LoVo (cell line): ENCODE data around the gene CATSPERD.
"Not testable (repeated sequence)": the region's sequence is repeated elsewhere in the genome, so short reads cannot be mapped to it uniquely, and the experiment has no call there.

Experiments used
- DNase-seq: peaks from one replicate; pipeline ENCODE4 v3.0.0-alpha.2; 2016; ENCODE audit warnings: low spot score

CATSPERD gene

DNA sequence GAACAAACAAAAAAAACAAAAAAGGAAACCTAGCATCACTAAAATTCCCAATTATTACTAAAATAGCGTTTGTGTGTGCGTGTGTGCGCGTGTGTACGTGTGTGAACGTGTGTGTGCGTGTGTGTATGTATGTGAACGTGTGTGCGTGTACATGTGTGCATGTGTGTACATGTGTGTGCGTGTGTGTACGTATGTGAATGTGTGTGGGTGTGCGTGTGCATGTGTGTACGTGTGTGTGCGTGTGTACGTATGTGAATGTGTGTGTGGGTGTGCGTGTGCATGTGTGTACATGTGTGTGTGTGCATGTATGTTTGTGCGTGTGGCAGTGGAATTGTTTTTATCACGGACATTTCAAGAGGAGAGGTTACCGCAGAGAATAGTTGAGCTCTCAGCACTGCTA, 21.6 kb downstream of the CATSPERD start:
- DNase-seq = no peak

DNA sequence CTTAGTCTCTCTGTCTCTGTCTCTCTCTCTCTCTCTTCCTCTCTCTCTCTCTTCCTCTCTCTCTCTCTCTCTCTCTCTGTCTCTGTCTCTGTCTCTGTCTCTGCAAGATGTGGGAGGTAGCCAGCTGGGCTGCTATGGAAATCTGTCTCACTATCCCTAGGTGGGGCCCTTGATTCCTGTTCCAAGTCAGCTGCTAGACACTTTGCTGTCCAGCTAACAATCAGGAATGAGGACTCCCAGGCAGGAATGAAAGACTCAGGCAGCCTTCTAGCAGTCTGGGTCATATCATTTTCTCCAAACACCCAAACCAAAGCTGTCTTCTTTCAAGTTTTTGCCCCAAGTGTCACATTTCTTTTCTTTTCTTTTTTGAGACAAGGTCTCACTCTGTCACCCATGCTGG, 23.2 kb downstream of the CATSPERD start:
- DNase-seq = no peak

DNA sequence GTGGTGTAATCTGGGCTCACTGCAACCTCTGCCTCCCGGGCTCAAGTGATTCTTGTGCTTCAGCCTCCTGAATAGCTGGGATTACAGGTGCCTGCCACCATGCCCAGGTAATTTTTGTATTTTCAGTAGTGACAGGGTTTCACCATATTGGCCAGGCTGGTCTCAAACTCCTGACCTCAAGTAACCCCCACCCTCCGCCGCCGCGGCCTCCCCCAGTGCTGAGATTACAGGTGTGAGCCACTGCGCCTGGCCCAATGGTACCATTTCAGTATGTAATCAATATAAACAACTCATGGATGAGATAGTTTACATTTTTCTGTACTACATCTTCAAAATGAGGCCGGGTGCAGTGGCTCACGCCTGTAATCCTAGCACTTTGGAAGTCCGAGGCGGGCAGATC, 24.6 kb downstream of the CATSPERD start:
- not testable (repeated sequence) for DNase-seq

DNA sequence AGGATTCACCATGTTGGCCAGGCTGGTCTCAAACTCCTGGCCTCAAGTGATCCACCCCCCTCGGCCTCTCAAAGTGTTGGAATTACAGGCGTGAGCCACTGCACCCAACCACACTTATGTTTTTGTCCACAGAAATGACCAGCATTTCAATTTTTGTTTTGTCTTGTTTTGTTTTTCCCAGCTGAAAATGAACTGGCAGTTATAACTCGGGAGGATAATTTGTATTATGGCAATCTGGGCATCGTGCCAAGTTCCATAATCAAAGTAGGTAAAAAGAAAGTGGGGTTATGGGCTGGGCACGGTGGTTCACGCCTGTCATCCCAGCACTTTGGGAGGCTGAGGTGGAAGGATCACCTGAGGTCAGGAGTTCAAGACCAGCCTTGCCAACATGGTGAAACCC, 28.5 kb downstream of the CATSPERD start:
- DNase-seq = not testable (repeated sequence)

DNA sequence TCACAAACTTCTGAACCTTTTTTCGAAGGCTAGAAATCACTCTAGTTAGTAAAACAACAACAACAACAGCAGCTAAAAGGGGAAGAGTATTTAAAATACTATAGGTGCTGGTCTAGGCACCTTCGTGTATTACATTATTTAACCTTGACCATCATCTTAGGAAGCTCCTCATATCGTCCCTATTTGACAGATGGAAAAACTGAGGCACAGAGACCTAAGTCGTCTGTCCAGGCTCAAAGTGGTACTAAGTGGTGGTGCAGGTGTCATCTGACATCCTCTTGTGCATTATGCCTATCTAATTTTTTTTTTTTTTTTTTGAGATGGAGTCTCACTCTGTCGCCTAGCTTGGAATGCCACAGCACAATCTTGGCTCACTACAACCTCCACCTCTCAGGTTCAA, 29.1 kb downstream of the CATSPERD start:
- no peak for DNase-seq

DNA sequence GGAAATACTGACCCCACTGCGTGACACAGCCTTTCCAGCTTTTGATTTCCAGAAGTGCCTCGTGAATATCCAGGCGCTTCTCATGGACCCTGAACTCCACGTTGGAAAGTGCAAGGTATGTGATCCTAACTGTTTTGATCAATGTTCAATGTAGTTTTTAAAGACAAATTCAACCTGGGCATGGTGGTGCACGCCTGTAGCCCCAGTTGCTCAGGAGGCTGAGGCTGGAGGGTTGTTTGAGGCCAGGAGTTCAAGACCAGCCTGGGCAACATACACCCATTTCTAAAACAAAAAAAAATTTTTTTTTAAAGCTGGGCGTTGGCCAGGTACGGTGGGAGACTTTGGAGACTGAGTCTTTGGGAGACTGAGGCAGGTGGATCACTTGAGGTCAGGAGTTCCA, 31.3 kb downstream of the CATSPERD start:
- no peak for DNase-seq

DNA sequence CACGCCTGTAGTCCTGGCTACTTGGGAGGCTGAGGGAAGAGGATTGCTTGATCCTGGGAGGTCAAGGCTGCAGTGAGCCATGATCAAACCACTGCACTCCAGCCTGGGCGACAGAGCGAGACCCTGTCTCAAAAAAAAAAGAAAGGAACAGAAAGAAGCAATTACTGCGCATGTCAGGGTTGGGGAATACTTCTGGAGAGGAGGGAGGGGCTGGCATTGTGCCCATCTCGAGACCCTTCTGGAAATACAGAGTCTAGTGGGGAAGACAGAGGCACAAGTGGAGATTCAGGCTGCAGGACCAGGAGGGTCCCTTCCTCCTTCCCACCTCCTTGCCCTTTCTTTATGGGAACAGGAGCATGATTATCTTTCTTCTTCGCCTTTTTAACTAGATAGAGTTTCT, 33.3 kb downstream of the CATSPERD start:
- DNase-seq = no peak

DNA sequence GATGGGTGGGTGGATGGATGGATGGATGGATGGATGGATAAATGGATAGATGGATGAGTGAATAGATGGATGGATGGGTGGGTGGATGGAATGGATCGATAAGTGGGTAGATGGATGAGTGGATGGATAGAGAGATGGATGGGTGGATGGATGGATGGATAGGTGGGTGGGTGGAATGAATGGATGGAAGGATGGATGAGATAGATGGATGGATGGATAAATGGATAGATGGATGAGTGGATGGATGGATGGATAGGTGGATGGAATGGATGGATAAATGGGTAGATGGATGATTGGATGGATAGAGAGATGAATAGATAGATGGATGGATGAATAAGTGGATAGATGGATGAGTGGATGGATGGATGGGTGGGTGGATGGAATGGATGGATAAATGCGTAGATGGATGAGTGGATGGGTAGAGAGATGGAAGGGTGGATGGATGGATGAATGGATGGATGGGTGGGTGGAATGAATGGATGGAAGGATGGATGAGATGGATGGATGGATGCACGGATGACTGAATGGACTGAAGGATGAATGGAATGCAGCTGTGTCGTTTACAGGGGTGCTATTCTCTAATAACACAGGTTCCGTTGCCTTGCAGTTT, 42.3 kb downstream of the CATSPERD start:
- no peak for DNase-seq

DNA sequence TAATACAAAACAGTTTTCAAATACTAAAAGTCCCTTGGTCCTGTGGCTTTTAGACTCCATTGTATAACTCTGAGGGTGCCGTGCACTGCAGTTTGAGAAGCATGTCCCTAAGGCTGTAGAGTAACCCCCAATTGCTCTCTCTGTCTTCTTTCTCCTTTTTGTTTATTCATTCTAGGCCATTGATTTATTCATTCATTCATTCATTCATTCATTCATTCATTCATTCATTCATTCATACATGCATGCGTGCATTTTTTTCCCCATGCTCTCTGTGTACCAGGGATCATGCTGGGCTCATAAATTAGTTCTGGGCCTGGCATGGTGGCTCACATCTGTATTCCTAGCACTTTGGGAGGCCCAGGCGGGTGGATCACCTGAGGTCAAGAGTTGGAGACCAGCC, 44.8 kb downstream of the CATSPERD start:
- DNase-seq = no peak

DNA sequence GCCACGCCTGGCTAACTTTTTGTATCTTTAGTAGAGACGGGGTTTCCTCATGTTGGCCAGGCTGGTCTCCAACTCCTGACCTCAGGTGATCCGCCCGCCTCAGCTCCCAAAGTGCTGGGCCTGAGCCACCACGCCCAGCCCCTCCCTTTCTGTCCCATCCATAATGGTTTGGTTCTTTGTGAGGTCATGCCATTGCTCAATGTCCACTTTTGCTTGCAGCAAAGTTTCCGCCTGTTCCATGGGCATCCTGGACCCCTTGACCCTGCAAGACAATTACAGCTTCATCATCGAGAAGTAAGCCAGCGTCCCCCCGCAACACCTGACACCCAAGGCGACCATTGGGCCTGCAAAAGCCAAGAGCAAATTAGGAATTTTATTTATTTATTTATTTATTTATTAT, 47.5 kb downstream of the CATSPERD start:
- DNase-seq = no peak

DNA sequence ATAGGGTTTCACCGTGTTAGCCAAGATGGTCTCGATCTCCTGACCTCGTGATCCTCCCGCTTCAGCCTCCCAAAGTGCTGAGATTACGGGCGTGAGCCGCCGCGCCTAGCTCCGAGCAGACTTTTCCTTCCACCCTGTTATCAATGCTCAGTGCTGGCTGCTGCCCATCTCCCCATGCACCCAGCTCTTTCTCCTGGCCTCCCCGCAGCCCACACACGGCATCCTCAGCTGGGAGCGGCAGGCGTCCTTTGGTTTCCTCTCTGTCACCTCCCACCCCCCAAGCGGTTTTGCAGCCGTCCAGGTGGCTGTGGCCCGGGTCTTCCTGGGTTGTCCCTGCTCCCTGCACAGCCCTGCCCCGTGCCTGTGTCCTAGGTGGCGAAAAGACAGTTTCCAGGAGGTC, 52.0 kb downstream of the CATSPERD start:
- DNase-seq = no peak

DNA sequence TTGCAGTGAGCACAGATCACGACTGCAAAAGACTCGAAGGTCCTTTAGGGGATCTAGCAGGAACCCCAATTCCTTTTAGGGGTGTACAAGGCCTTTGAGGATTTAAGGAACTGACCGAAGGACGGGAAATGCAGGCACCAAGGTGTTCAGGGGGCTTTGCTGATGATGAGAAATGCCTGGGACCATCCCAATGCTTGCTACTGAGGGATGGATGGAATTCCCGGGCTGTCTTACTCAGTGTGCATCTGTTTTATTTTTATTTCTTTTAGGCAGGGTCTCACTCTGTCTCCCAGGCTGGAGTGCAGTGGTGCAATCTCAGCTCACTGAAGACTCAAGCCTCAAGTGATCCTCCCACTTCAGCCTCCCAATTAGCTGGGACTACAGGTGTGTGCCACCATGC, 52.8 kb downstream of the CATSPERD start:
- no peak for DNase-seq

DNA sequence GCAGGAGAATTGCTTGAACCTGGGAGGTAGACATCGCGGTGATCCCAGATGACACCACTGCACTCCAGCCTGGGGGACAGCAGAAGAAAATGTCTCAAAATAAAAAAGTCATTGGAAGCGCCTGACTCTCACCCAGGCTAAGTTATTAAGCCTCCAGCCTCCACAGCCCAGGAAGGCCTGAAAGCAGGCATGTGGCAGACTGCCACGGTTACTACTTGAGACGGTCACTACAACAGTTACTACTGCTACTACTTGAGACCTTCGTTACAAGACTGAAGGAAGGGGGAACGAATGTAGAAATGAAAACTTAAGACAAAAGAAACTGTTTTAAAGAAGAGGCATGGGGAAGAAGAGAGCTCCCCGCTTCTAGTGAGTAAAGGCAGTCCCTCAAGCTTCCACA, 54.5 kb downstream of the CATSPERD start:
- DNase-seq = no peak

DNA sequence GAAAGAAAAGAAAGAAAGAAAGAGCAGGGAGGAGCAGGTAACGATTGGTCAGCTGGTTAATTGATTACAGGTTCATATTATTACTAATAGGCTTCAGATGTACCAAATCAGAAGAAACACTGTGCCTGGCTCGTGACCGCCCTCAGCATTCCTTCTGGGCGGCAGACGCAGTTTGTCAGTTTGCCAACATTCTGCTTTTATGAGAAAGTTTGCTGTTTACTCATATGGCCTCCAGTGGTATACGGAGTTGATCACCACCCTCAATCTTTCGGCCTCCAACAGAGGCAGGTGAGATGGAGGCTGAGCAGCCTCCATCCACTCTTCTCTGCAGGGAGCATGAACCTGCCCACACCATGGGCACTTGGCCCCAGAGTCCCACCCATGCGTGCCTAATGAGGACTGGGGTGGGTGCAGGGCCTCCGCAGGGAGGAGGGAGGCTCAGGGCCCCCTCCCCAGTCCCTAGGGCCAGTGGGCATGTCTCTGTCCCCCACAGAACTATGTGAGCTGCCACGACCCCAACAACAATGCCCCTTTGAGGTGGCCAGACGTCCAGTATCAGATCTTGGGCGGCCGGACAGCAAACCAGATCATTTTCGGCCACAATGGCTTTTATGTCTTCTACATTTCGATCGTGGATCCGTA, 55.4 kb downstream of the CATSPERD start:
- DNase-seq = no peak

DNA sequence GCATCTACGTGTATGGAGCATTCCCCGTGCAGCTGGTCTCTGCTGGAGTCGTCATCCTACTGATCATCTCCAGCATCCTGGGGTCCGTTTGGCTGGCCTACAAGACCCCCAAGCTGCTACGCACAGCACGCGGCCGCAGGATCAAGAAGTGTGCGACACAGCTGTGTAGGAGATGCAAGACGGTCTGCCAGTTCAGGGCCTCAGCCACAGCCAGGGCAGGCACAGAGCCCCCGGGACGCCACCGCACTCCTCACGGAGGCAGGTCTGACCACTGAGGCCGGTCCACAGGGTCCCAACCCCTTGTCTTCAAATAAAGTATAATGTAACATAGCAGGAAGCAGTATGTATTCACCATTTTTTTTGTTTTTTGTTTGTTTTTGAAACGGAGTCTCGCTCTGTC, 58.0 kb downstream of the CATSPERD start:
- no peak for DNase-seq

DNA sequence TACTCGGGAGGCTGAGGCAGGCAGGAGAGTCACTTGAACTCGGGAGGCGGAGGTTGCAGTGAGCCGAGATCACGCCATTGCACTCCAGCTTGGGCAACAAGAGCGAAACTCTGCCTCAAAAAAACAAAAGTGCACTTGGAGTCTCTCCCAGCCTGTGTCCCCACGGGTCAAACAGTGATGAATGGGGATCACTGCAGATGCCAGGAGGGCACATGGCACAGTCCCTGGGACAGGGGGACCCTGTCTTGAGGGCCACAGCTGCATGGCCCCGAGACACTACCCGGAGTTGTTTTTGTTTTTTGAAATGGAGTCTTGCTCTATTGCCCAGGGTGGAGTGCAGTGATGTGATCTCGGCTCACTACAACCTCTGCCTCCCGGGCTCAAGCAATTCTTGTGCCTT, 60.5 kb downstream of the CATSPERD start:
- not testable (repeated sequence) for DNase-seq

DNA sequence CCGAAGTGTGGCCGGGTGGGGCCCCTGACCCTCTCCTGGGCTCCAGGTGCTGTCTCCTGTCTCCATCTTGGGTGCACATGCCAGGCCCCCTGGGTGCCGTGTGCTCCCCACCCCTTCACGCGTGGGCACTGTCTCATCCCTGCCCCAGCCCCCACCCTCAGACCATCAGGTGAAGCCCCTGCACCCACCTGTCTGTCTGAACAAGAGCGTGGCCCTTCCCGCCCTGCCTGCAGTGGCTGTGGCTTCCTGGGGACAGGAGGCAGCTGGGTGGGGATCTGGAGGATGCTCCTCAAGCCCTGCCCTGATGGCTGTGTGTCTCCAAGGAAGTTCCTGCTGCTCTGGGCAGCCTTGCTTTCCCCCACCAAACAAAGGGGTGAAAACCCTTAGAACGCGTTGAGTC, 61.9 kb downstream of the CATSPERD start:
- no peak for DNase-seq

DNA sequence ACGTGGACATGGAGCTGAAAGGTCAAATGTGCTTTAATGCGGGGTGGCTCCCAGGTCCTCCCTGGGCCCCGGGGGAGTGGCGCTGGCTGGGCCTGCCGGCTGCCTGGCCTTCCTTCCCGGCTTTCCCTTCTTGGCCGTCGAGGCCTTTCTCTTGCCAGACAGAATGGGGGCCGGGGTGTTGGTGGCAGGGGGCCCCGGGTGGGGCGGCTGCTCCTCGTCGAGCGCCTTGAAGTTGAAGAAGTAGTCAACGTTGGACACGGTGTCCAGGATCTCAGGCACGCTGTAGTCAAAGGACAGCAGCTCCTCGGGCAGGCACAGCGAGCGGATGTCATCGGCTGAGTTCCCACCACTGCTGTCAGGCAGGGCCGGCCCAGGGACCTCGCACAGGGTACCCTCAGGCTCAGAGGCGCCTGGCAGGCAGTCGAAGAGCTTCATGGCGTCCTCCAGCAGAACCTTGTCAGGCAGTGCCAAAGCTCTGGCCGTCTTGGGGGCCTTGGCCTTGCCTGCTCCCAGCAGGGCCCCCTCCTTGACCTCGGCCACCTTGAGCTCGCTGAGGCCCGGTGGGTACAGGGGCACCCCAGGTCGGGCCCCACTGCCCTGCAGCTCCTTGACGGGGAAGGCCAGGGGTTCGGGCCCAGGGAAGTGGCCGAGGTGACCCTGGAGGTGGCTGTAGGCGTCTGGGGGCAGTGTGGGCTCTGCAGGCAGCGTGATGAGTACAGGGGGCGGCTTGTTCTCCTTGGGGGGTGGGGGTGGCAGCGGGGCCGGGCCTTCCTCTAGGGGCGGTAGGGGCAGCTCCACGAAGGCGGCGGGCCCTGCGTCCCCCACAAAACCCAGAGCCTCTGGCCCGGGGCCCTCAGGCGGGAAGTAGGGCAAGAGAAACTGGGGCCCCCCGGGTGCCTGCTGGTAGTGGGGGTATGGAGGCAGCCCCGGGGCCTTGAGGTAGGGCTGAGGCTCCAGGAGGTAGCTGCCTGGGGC, 62.8 kb downstream of the CATSPERD start:
- no peak for DNase-seq

DNA sequence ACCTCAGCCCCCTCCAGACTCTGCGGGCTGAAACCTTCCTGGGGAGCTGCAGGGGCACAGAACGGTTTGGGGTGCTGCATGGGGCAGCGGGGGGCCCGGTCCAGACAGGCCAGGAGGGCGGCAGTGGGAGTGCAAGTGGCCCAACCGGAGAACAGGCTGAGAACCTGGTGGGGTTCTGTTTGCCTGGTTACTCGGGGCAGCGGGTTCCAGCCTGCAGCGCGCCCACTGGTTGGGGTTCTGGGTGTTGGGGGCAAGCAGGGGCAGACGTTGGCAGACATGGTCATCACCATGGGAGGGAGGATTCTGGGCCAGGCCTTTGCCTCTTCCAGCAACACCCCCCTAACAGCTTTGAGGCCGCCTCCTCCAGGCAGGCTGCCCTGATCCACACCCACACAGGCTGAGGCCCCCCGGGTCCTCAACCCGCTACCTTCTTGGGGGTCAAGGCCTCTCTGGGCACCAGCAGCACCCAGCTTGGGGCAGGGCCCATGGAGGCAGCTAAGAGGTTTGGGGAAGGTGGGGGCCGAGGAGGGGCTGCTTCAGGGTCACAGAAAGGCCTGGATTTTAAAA, 64.2 kb downstream of the CATSPERD start, which contains the start of gene PRR22:
Gene PRR22, minus strand, starts transcription at position 166 of the 567 bp plus-strand sequence. Its CDS starts 86 bp downstream, at position 80.
- DNase-seq = no peak

DNA sequence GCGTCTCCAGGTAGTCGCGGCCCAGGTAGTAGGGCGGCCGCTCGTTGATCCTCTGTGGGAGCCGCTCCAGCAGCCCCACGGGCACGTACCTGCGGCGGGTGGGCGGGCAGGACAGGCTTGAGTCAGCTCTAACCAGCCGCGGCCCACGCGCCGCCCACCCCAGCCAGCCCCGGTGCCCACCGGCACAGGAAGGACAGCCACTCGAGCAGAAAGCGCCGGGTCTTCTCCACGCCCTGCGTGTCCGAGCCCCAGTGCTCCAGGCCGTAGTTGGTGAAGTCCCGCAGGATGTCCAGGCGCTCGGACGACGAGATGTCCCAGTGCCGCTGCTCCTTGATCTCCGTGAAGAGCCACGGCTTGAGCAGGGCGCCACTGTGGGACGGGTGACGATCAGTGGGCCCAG, 65.0 kb downstream of the CATSPERD start:
- no peak for DNase-seq

DNA sequence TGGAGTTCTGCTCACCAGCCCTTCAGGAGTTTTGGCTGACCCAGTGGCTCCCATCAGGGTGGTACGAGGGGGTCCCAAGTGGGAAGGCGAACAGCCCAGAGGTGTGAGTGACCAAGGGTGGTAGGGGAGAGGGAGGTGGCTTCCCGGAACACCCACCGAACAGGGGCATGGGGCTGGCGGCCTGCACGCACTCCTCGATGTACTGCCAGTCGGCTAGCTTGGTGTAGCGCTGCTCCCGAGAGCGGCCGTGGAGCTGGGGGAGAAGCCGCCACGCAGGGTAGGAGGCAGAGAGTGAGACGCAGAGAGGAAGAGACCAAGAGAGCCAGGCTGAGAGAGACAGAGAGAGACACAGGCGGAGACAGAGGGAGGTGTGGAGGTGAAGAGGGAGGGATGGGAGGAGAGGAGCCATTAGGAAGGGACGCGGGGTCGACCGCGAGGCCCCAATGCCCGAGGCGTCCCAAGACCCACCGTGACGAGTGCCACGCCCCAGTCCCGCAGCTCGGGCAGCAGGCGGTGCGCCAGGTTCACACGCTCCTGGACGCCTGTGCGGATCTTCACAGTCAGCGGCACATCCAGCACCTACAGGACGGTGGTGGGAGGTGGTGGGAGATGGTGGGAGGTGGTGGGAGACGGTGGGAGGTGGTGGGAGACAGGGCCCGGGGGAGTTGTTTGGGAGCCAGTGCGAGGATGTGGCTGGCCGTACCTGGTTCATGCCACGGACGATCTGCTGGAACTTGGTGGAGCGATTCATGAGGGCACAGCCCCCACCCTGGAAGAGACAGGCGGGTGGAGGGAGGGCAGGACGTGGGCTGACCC, 66.4 kb downstream of the CATSPERD start:
- no peak for DNase-seq
